Gastroesophageal sphincter (tissue), 3 donors: ENCODE results near the gene GNAO1.

ENCODE experiments used
- CTCF ChIP-seq, 4 experiments: fragments of 200-600 bp in 2 of 4; fragments of 450-650 bp in 2 of 4; sonication (generic) in 1 of 4; IDR thresholded peaks; one replicate each; pipeline ENCODE4 v1.5.1; 2017 to 2019; ENCODE audit warnings: antibody characterized with exemption in 4 of 4, mild to moderate bottlenecking in 2 of 4, moderate library complexity in 2 of 4
- POLR2A ChIP-seq, 2 donors: fragments of 450-650 bp; IDR thresholded peaks; one replicate each; pipeline ENCODE4 v1.6.1; 2017; ENCODE audit warnings: antibody characterized with exemption in 2 of 2, mild to moderate bottlenecking in 2 of 2, moderate library complexity in 1 of 2
- POLR2AphosphoS5 ChIP-seq: sonication (generic); formaldehyde crosslinking; IDR thresholded peaks from one replicate; pipeline ENCODE4 v1.6.1; 2017; ENCODE audit warnings: antibody characterized with exemption

- TF ChIP-seq CTCF (IDR thresholded peaks at IDR 0.05) (no peak), POLR2AphosphoS5 (no peak), POLR2A (IDR thresholded peaks at IDR 0.05) (no peak)
Observed at GRCh38 chr16:56351481-56351880, 160.2 kb downstream of the GNAO1 start.
